HFFc6 (cell line): Measurements from ENCODE around the gene PPP6R1. TPM values are rescaled to one million over a fixed set of nuclear protein-coding genes. Genes with fewer than 3 reads are reported as not detected.
"Not testable (repeated sequence)": the region's sequence is repeated elsewhere in the genome, so short reads cannot be mapped to it uniquely, and the experiment has no call there.

Source experiments
- DNase-seq: peaks from one replicate; pipeline ENCODE4 v3.0.0-alpha.2; 2018
- H3K27ac Mint-ChIP-seq: 2 replicates; pipeline ENCODE4 v1.8.0; 2020; ENCODE audit warnings: mild to moderate bottlenecking, mixed read lengths
- H3K27me3 Mint-ChIP-seq: 2 replicates; pipeline ENCODE4 v1.8.0; 2021; ENCODE audit warnings: mild to moderate bottlenecking, moderate library complexity, mixed read lengths; ENCODE audit not compliant: insufficient read depth
- H3K36me3 Mint-ChIP-seq: 2 replicates; pipeline ENCODE4 v1.8.0; 2021; ENCODE audit warnings: low read depth, mixed read lengths
- H3K4me1 Mint-ChIP-seq: 2 replicates; pipeline ENCODE4 v1.8.0; 2020; ENCODE audit warnings: low read depth, mixed read lengths
- H3K4me3 Mint-ChIP-seq: 2 replicates; pipeline ENCODE4 v1.8.0; 2020; ENCODE audit warnings: mild to moderate bottlenecking, moderate library complexity, mixed read lengths
- H3K9me3 Mint-ChIP-seq: 2 replicates; pipeline ENCODE4 v1.8.0; 2020; ENCODE audit warnings: mild to moderate bottlenecking, mixed read lengths
- CTCF ChIP-seq: fragments of 200-600 bp; sonication (generic); IDR thresholded peaks from 2 replicates; pipeline ENCODE4 v1.5.0; 2021; ENCODE audit warnings: antibody characterized with exemption, mild to moderate bottlenecking
- total RNA-seq, 6 experiments: library from RNA; stranded (reverse); fragmentation: NEBNext Ultra II Directional; extraction: Animal tissue kit (Norgen Biotek cat#: 25700); gene quantifications; 2 replicates in 1 of 6; 3 replicates in 5 of 6; pipeline ENCODE4 v1.2.3, GENCODE V29; 2021

The PPP6R1 gene
- total RNA-seq, 6 experiments from 2014 or later, result 85.8 to 93.7 (median 88.9) TPM

GRCh38 chr19:55212447-55212846, 46.4 kb downstream of the PPP6R1 start:
- Mint-ChIP-seq H3K27me3 (peaks cover 7% of the 10 kb centered on the region), H3K4me3 (no peak overlapping the region), H3K36me3 (peaks cover 5% of the 10 kb centered on the region), H3K9me3 (peaks cover 22% of the 10 kb centered on the region), H3K27ac (no peak overlapping the region), H3K4me1 (peaks cover 40% of the 10 kb centered on the region)
- TF ChIP-seq CTCF, result peak; percentile 53
- DNase-seq, result no peak

- peaks cover 3% of the 10 kb centered on the region for H3K27me3 Mint-ChIP-seq
- H3K4me1 Mint-ChIP-seq, result peaks cover 32% of the 10 kb centered on the region
- peak; percentile 96 for DNase-seq
- peaks cover 5% of the 10 kb centered on the region for H3K36me3 Mint-ChIP-seq
- H3K9me3 Mint-ChIP-seq, result peaks cover 18% of the 10 kb centered on the region
- TF ChIP-seq CTCF, result no peak
- peak overlapping the region; percentile 20 for H3K4me3 Mint-ChIP-seq
- H3K27ac Mint-ChIP-seq, result peak overlapping the region; percentile 84
Observed at GRCh38 chr19:55209693-55210472, 48.9 kb downstream of the PPP6R1 start.

GRCh38 chr19:55208880-55209692, 49.7 kb downstream of the PPP6R1 start, which contains the start of gene PTPRH:
PTPRH (minus strand) TSS chr19:55209501; CDS start chr19:55209433, 68 bp downstream.
- H3K9me3 Mint-ChIP-seq, result peaks cover 16% of the 10 kb centered on the region
- peaks cover 5% of the 10 kb centered on the region for H3K36me3 Mint-ChIP-seq
- peaks cover 1% of the 10 kb centered on the region for H3K27me3 Mint-ChIP-seq
- no peak for DNase-seq
- no peak for TF ChIP-seq CTCF
- H3K4me3 Mint-ChIP-seq, result peak within 1 kb of the TSS; percentile 20
- peaks cover 32% of the 10 kb centered on the region for H3K4me1 Mint-ChIP-seq
- peak within 1 kb of the TSS; percentile 84 for H3K27ac Mint-ChIP-seq

GRCh38 chr19:55206664-55207500, 51.9 kb downstream of the PPP6R1 start:
- peaks cover 32% of the 10 kb centered on the region for H3K4me1 Mint-ChIP-seq
- H3K27me3 Mint-ChIP-seq, result peaks cover 1% of the 10 kb centered on the region
- H3K4me3 Mint-ChIP-seq, result peak overlapping the region; percentile 74
- TF ChIP-seq CTCF, result no peak
- no peaks in the 10 kb centered on the region for H3K9me3 Mint-ChIP-seq
- DNase-seq, result peak; percentile 77
- H3K27ac Mint-ChIP-seq, result peak overlapping the region; percentile 87
- no peaks in the 10 kb centered on the region for H3K36me3 Mint-ChIP-seq

- not testable (repeated sequence) for H3K9me3 Mint-ChIP-seq, H3K4me1 Mint-ChIP-seq
- DNase-seq, result peak; percentile 32
Observed at GRCh38 chr19:55202199-55202598, 56.6 kb downstream of the PPP6R1 start.

More at GRCh38 chr19:55202199-55202598, 56.6 kb downstream of the PPP6R1 start:
- peak; percentile 61 for TF ChIP-seq CTCF
- not testable (repeated sequence) for H3K36me3 Mint-ChIP-seq, H3K27ac Mint-ChIP-seq, H3K27me3 Mint-ChIP-seq, H3K4me3 Mint-ChIP-seq
